A549 (cell line): Measurements from ENCODE around the gene SNRNP35. TPM values are rescaled to one million over a fixed set of nuclear protein-coding genes. Genes with fewer than 3 reads are reported as not detected.
A peak's percentile ranks its signal among the peaks of the same experiment; 100 is the strongest.

Experiments
- ATAC-seq, 2 experiments: fragments of 200-7000 bp in 1 of 2; fragments of >200 bp in 1 of 2; cut with Nextera tagmentation in 1 of 2; cut with Tn5 transposase in 1 of 2; 3 replicates each; pipeline versions ENCODE4 v1.8.0 to v1.9.1; 2018 to 2020; ENCODE audit warnings: mild to moderate bottlenecking in 1 of 2, moderate library complexity in 1 of 2
- CTCF ChIA-PET: fragments of 300-600 bp; sonication (Branson Sonifier 250); formaldehyde crosslinking; extraction: SDS; loops from one replicate; lab custom pipeline; 2021; ENCODE audit warnings: antibody characterized with exemption, inconsistent platforms; lab: Yijun Ruan, JAX
- POLR2A ChIA-PET: fragments of 350-600 bp; formaldehyde crosslinking; extraction: SDS; loops from one replicate; lab custom pipeline; 2021; ENCODE audit warnings: antibody characterized with exemption, inconsistent platforms; lab: Yijun Ruan, JAX
- DNase-seq, 2 experiments: peaks; one replicate each; pipeline versions ENCODE4 v3.0.0 to v3.0.0-alpha.2; 2011 to 2016; ENCODE audit warnings: low read depth in 1 of 2, low spot score in 1 of 2
- FAIRE-seq: peaks from 2 replicates; lab custom pipeline; 2011; peaks lifted over from hg19 to GRCh38; lab: Jason Lieb, UNC
- H3K27ac ChIP-seq, 2 experiments: fragments of >200 bp; sonication (Bioruptor Twin); formaldehyde crosslinking; 3 replicates each; pipeline ENCODE4 v1.5.1; 2016 to 2017
- H3K4me1 ChIP-seq: fragments of >200 bp; sonication (Bioruptor Twin); formaldehyde crosslinking; 3 replicates; pipeline ENCODE4 v1.6.1; 2016
- H3K4me2 ChIP-seq: fragments of >200 bp; sonication (Bioruptor Twin); formaldehyde crosslinking; 3 replicates; pipeline ENCODE4 v1.6.1; 2016
- H3K4me3 ChIP-seq: fragments of >200 bp; sonication (Bioruptor Twin); formaldehyde crosslinking; 3 replicates; pipeline ENCODE4 v1.5.1; 2016
- H3K9me3 ChIP-seq: fragments of >200 bp; sonication (Bioruptor Twin); formaldehyde crosslinking; 3 replicates; pipeline ENCODE4 v1.6.1; 2016
- CBX2 ChIP-seq: fragments of 200-600 bp; sonication (generic); IDR thresholded peaks from 2 replicates; pipeline ENCODE4 v1.6.1; 2016; ENCODE audit warnings: low read depth, mild to moderate bottlenecking, borderline replicate concordance
- CBX8 ChIP-seq: fragments of 200-600 bp; sonication (generic); IDR thresholded peaks from 2 replicates; pipeline ENCODE4 v1.6.1; 2016
- CEBPB ChIP-seq, 2 experiments: fragments of >200 bp in 1 of 2; sonication (Bioruptor Twin) in 1 of 2; formaldehyde crosslinking in 1 of 2; IDR thresholded peaks; 2 replicates each; pipeline ENCODE4 v1.6.1; 2012 to 2016
- EHF ChIP-seq: fragments of 250-450 bp; sonication (Bioruptor Pico); IDR thresholded peaks from 2 replicates; pipeline ENCODE4 v1.5.0; 2020; ENCODE audit warnings: mild to moderate bottlenecking
- ESRRA ChIP-seq: fragments of 150-350 bp; IDR thresholded peaks from 2 replicates; pipeline ENCODE4 v1.6.1; 2014; ENCODE audit warnings: mild to moderate bottlenecking, low read length, borderline replicate concordance
- FOXS1 ChIP-seq: fragments of 250-450 bp; sonication (Bioruptor Pico); IDR thresholded peaks from 2 replicates; pipeline ENCODE4 v1.5.0; 2020; ENCODE audit warnings: mild to moderate bottlenecking, moderate library complexity
- HES2 ChIP-seq: fragments of >200 bp; sonication (Bioruptor Twin); formaldehyde crosslinking; IDR thresholded peaks from 2 replicates; pipeline ENCODE4 v1.6.1; 2016
- HEYL ChIP-seq: fragments of 250-450 bp; sonication (Bioruptor Pico); IDR thresholded peaks from 2 replicates; pipeline ENCODE4 v1.8.0; 2021; ENCODE audit warnings: mild to moderate bottlenecking, moderate library complexity
- JUNB ChIP-seq: fragments of >200 bp; sonication (Bioruptor Twin); formaldehyde crosslinking; IDR thresholded peaks from 2 replicates; pipeline ENCODE4 v1.6.1; 2016
- KDM1A ChIP-seq: fragments of 200-600 bp; sonication (generic); IDR thresholded peaks from 2 replicates; pipeline ENCODE4 v1.6.1; 2016; ENCODE audit warnings: low read depth, mild to moderate bottlenecking
- MAFK ChIP-seq: fragments of 450-650 bp; IDR thresholded peaks from 2 replicates; pipeline ENCODE4 v1.6.1; 2014; ENCODE audit not compliant: partially characterized antibody
- MAZ ChIP-seq: fragments of 150-350 bp; IDR thresholded peaks from 2 replicates; pipeline ENCODE4 v1.6.1; 2014; ENCODE audit warnings: antibody characterized with exemption, low read depth, low read length, borderline replicate concordance
- NR3C1 ChIP-seq: fragments of >200 bp; sonication (Bioruptor Twin); formaldehyde crosslinking; IDR thresholded peaks from 3 replicates; pipeline ENCODE4 v1.6.1; 2017
- PBX3 ChIP-seq: IDR thresholded peaks from 2 replicates; pipeline ENCODE4 v1.6.1; 2012
- RAD21 ChIP-seq, 2 experiments: fragments of >200 bp in 1 of 2; sonication (Bioruptor Twin) in 1 of 2; formaldehyde crosslinking in 1 of 2; IDR thresholded peaks in 1 of 2; conservative IDR thresholded peaks in 1 of 2; 2 replicates in 1 of 2; 3 replicates in 1 of 2; pipeline ENCODE4 v1.6.1; 2012 to 2018; ENCODE audit warnings: inconsistent platforms in 1 of 2
- RCOR1 ChIP-seq: fragments of 150-350 bp; IDR thresholded peaks from 2 replicates; pipeline ENCODE4 v1.6.1; 2014; ENCODE audit warnings: antibody characterized with exemption, low read length, low read depth
- TP53 ChIP-seq: fragments of 250-450 bp; sonication (Bioruptor Pico); IDR thresholded peaks from 2 replicates; pipeline ENCODE4 v1.5.0; 2021; ENCODE audit warnings: mild to moderate bottlenecking, moderate library complexity
- WGBS: methylation state at CpG from one replicate; pipeline ENCODE4 v1.1.6; 2017; ENCODE audit errors: missing lambda C conversion rate; 5-methylcytosine and 5-hydroxymethylcytosine counted together
- polyA plus RNA-seq, 4 experiments: library from polyadenylated mRNA; depleted of rRNA in 3 of 4; stranded (reverse); fragments of >200 nt; fragmentation: RNase III in 1 of 4; extraction: RNeasy Plus Mini Kit Qiagen cat#74134 plus additional on column Dnase treatment in 1 of 4; gene quantifications; 2 replicates in 3 of 4; 3 replicates in 1 of 4; pipeline ENCODE4 v1.2.3, GENCODE V29; 2011 to 2017

Gene SNRNP35
- polyA plus RNA-seq, 2 of the 4 experiments (the other 2 are of a cell fraction): 19.1 to 21.5 TPM

GRCh38 chr12:123465084-123465483, 7.1 kb downstream of the SNRNP35 start:
- WGBS: 91% methylated on average over 4 of the region's 4 CpGs
- no peak overlapping the region for H3K4me2 ChIP-seq
- DNase-seq (no peak), FAIRE-seq (no peak), ATAC-seq (no peak; a peak in 1 of 6 replicates)
- H3K9me3 ChIP-seq: no peaks in the 10 kb centered on the region
- no peak overlapping the region for H3K27ac ChIP-seq
- CTCF ChIA-PET: interaction anchor here (0.6 kb wide), 1 partner anchor 228 kb away, joined by 4 read pairs; no protein-coding TSS in a partner anchor
- no peak overlapping the region for H3K4me3 ChIP-seq
- no peaks in the 10 kb centered on the region for H3K4me1 ChIP-seq
- no peak for TF ChIP-seq CBX8
- no peak for TF ChIP-seq EHF (CRISPR knock-in tag)
- TF ChIP-seq RCOR1: no peak
- POLR2A ChIA-PET: no interaction called here

- no peak overlapping the region for H3K27ac ChIP-seq
- WGBS: 46% methylated on average over 1 of the region's 1 CpG
- TF ChIP-seq RAD21 (conservative IDR thresholded peaks at IDR 0.05 in 1 of 2, IDR thresholded peaks at IDR 0.05 in 1 of 2): peak in 1 of 2 experiments; percentile 42; a peak in 2 of 5 replicates
- TF ChIP-seq ESRRA: no peak
- TF ChIP-seq NR3C1: no peak
- H3K4me3 ChIP-seq: no peak overlapping the region
- H3K9me3 ChIP-seq: no peaks in the 10 kb centered on the region
- DNase-seq (peak in 1 of 2 experiments; percentile 35), FAIRE-seq (no peak), ATAC-seq (peak; percentile 59 to 61; a peak in 3 of 6 replicates)
- peaks cover 18% of the 10 kb centered on the region for H3K4me1 ChIP-seq
- POLR2A ChIA-PET: interaction anchor here (0.9 to 1.5 kb wide), 2 partner anchors 11 to 85 kb away, joined by 3 read pairs; partner anchors contain the start of genes KMT5A and SNRNP35
- CTCF ChIA-PET: interaction anchor here (0.6 to 1.7 kb wide), 3 partner anchors 10 to 205 kb away, joined by 3 to 4 read pairs (median 3); partner anchors contain the start of gene RILPL1
- no peak overlapping the region for H3K4me2 ChIP-seq
These were observed 10.8 kb downstream of the SNRNP35 start for GRCh38 chr12:123468786-123469185.

- no peak overlapping the region for H3K4me2 ChIP-seq
- no peak overlapping the region for H3K4me3 ChIP-seq
- TF ChIP-seq HEYL (CRISPR knock-in tag) (no peak), MAFK (peak; percentile 78)
- no peaks in the 10 kb centered on the region for H3K9me3 ChIP-seq
- ATAC-seq (no peak), FAIRE-seq (no peak), DNase-seq (no peak)
- H3K4me1 ChIP-seq: peaks cover 18% of the 10 kb centered on the region
- no peak overlapping the region for H3K27ac ChIP-seq
- CTCF ChIA-PET: no interaction called here
- POLR2A ChIA-PET: no interaction called here
- WGBS: 91% methylated on average over 2 of the region's 2 CpGs
These were observed 12.0 kb downstream of the SNRNP35 start for GRCh38 chr12:123469978-123470377.

GRCh38 chr12:123471374-123472068, 13.6 kb downstream of the SNRNP35 start:
- peak overlapping the region; percentile 3 to 48; a peak in 3 of 6 replicates for H3K27ac ChIP-seq

More at GRCh38 chr12:123471374-123472068, 13.6 kb downstream of the SNRNP35 start:
- POLR2A ChIA-PET: no interaction called here
- FAIRE-seq: no peak
- 66% methylated on average over 8 of the region's 8 CpGs for WGBS
- Histone ChIP-seq H3K4me2 (peak overlapping the region; percentile 45; the same call in 2 of the 3 replicates), H3K4me1 (peaks cover 18% of the 10 kb centered on the region), H3K4me3 (no peak overlapping the region), H3K9me3 (no peaks in the 10 kb centered on the region)
- TF ChIP-seq MAZ: no peak
- TF ChIP-seq JUNB: 0 out of 2 replicates have a peak, but pooled peaks have one; percentile 16
- TF ChIP-seq HES2: 0 out of 2 replicates have a peak, but pooled peaks have one; percentile 41
- TF ChIP-seq ESRRA: no peak
- TF ChIP-seq MAFK: no peak
- TF ChIP-seq FOXS1 (CRISPR knock-in tag): no peak
- TF ChIP-seq TP53 (CRISPR knock-in tag): no peak
- TF ChIP-seq EHF (CRISPR knock-in tag): no peak
- no peak for TF ChIP-seq KDM1A
- no peak for TF ChIP-seq PBX3
- TF ChIP-seq CBX2: no peak
- TF ChIP-seq CEBPB (IDR thresholded peaks at IDR 0.05): peak; percentile 81 to 86
- ATAC-seq: peak; percentile 79 to 88
- DNase-seq: peak; percentile 28 to 52
- CTCF ChIA-PET: no interaction called here
